GM12878 (cell line): ENCODE measurements around the gene CPB2. TPM values are rescaled to one million over a fixed set of nuclear protein-coding genes. Genes with fewer than 3 reads are reported as not detected.

Experiments
- ATAC-seq: fragments of 200-7000 bp; cut with Tn5 transposase; 3 replicates; pipeline ENCODE4 v1.9.1; 2020; ENCODE audit warnings: mild to moderate bottlenecking, moderate library complexity
- BruUV-seq: library from RNA; stranded (reverse); fragments of 400-500 nt; replicated peaks from 2 replicates; lab custom pipeline; 2021; lab: Mats Ljungman, UMichigan
- CTCF ChIA-PET: fragments of 300-600 bp; sonication (Branson Sonifier 250); formaldehyde crosslinking; extraction: SDS; loops from one replicate; lab custom pipeline; 2021; ENCODE audit warnings: inconsistent platforms; lab: Yijun Ruan, JAX
- POLR2A ChIA-PET: fragments of 350-600 bp; formaldehyde crosslinking; extraction: SDS; loops from one replicate; lab custom pipeline; 2021; ENCODE audit warnings: inconsistent platforms; lab: Charles Lee
- RAD21 ChIA-PET: fragments of 300-600 bp; sonication (Branson Sonifier 250); formaldehyde crosslinking; loops from one replicate; lab custom pipeline; 2023; ENCODE audit warnings: antibody characterized with exemption; ENCODE audit not compliant: unreplicated experiment; lab: Charles Lee
- SMC1A ChIA-PET: fragments of 300-600 bp; sonication (Branson Sonifier 250); formaldehyde crosslinking; loops from one replicate; lab custom pipeline; 2023; ENCODE audit not compliant: unreplicated experiment, uncharacterized antibody; lab: Charles Lee
- DNase-seq: peaks from one replicate; pipeline ENCODE4 v3.0.0-alpha.2; 2011; ENCODE audit warnings: low read depth, low spot score
- FAIRE-seq: peaks from 3 replicates; lab custom pipeline; 2011; peaks lifted over from hg19 to GRCh38; lab: Jason Lieb, UNC
- H2AFZ ChIP-seq: 2 replicates; pipeline ENCODE4 v1.6.0; 2011; ENCODE audit warnings: low read depth, low read length, control low read depth; ENCODE audit not compliant: control insufficient read depth
- H3K27ac ChIP-seq: 2 replicates; pipeline ENCODE4 v1.5.1; 2011; ENCODE audit warnings: control low read depth; ENCODE audit not compliant: control insufficient read depth, insufficient read depth
- H3K27me3 ChIP-seq, 2 experiments: replicated peaks in 1 of 2; 2 replicates each; pipeline versions ENCODE4 v1.6.0 to v1.6.1; 2011; ENCODE audit warnings: low read length in 1 of 2; ENCODE audit not compliant: control insufficient read depth in 2 of 2, insufficient read depth in 2 of 2
- H3K36me3 ChIP-seq, 2 experiments: 2 replicates each; pipeline ENCODE4 v1.5.1; 2011; ENCODE audit warnings: low read length in 1 of 2; ENCODE audit not compliant: control insufficient read depth in 2 of 2, insufficient read depth in 2 of 2
- H3K4me1 ChIP-seq: 2 replicates; pipeline ENCODE4 v1.6.1; 2011; ENCODE audit warnings: mild to moderate bottlenecking, low read length, moderate library complexity, mixed read lengths; ENCODE audit not compliant: control insufficient read depth, insufficient read depth
- H3K4me2 ChIP-seq: 2 replicates; pipeline ENCODE4 v1.6.0; 2011; ENCODE audit warnings: control low read depth; ENCODE audit not compliant: control insufficient read depth, insufficient read depth
- H3K4me3 ChIP-seq: fragments of 200-600 bp; sonication (generic); 2 replicates; pipeline ENCODE4 v1.5.1; 2016
- H3K79me2 ChIP-seq: 2 replicates; pipeline ENCODE4 v1.6.0; 2011; ENCODE audit warnings: low read length; ENCODE audit not compliant: control insufficient read depth, insufficient read depth
- H3K9ac ChIP-seq: 2 replicates; pipeline ENCODE4 v1.8.0; 2011; ENCODE audit warnings: low read length, control low read depth, mixed read lengths; ENCODE audit not compliant: control insufficient read depth, insufficient read depth
- H3K9me3 ChIP-seq: replicated peaks from 3 replicates; pipeline ENCODE4 v1.5.1; 2011; ENCODE audit warnings: mild to moderate bottlenecking, low read length; ENCODE audit not compliant: control insufficient read depth, insufficient read depth
- H4K20me1 ChIP-seq: 2 replicates; pipeline ENCODE4 v1.6.0; 2011; ENCODE audit not compliant: control insufficient read depth, insufficient read depth
- CHD4 ChIP-seq: fragments of 200-600 bp; sonication (generic); IDR thresholded peaks from 2 replicates; pipeline ENCODE4 v1.6.1; 2016; ENCODE audit warnings: mild to moderate bottlenecking
- CREM ChIP-seq: IDR thresholded peaks from 2 replicates; pipeline ENCODE4 v1.6.1; 2014; ENCODE audit warnings: antibody characterized with exemption, low read depth
- FOXK2 ChIP-seq: fragments of 450-650 bp; IDR thresholded peaks from 2 replicates; pipeline ENCODE4 v1.6.1; 2017; ENCODE audit warnings: mild to moderate bottlenecking, moderate library complexity
- JUND ChIP-seq: IDR thresholded peaks from 2 replicates; pipeline ENCODE4 v1.6.1; 2012; ENCODE audit warnings: low read depth, mild to moderate bottlenecking, low read length, improper control_type of control experiment, moderate library complexity
- MEF2A ChIP-seq: IDR thresholded peaks from 2 replicates; pipeline ENCODE4 v1.6.1; 2011; ENCODE audit warnings: low read depth, mild to moderate bottlenecking, low read length, moderate library complexity; ENCODE audit not compliant: insufficient read depth
- YY1 ChIP-seq: IDR thresholded peaks from 2 replicates; pipeline ENCODE4 v1.6.1; 2011; ENCODE audit warnings: low read depth, mild to moderate bottlenecking, low read length
- ZZZ3 ChIP-seq: IDR thresholded peaks from 2 replicates; pipeline ENCODE4 v1.6.1; 2011; ENCODE audit warnings: low read depth; ENCODE audit not compliant: control insufficient read depth, insufficient read length
- WGBS: methylation state at CpG from one replicate; pipeline ENCODE4 v1.1.6; 2016; ENCODE audit warnings: low lambda C conversion rate; ENCODE audit not compliant: insufficient replicate concordance, insufficient coverage; ENCODE audit errors: missing lambda C conversion rate; 5-methylcytosine and 5-hydroxymethylcytosine counted together
- in situ Hi-C: fragments of 300-500 bp; cut with MboI; formaldehyde crosslinking; loops from 9 replicates; pipeline ENCODE4 v1.14.3; 2018; ENCODE audit warnings: mixed read lengths
- intact Hi-C: fragments of 100-400 bp; cut with micrococcal nuclease; formaldehyde crosslinking; loops from one replicate; pipeline ENCODE4 v1.14.2; 2022; ENCODE audit not compliant: unreplicated experiment
- polyA plus RNA-seq, 11 experiments: library from polyadenylated mRNA; depleted of rRNA in 4 of 11; unstranded in 6 of 11; stranded (reverse) in 5 of 11; fragments of >200 nt; fragmentation: Nextera tagmentation in 4 of 11; fragmentation: Illumina TruSeq in 1 of 11; extraction: Ambion mirVana in 4 of 11; extraction: Trizol in 1 of 11; gene quantifications; 1 replicate in 1 of 11; 2 replicates in 10 of 11; pipeline versions ENCODE4 v1.2.1 to v1.2.3, GENCODE V29; 2011 to 2016; ENCODE audit warnings: inconsistent platforms in 2 of 11, missing spikeins in 2 of 11, low read depth in 1 of 11
- total RNA-seq, 4 experiments: library from RNA; depleted of rRNA in 3 of 4; stranded (reverse); fragments of >200 nt in 3 of 4; fragmentation: Illumina TruSeq in 1 of 4; extraction: Trizol in 1 of 4; gene quantifications; 2 replicates each; pipeline versions ENCODE4 v1.2.1 to v1.2.3, GENCODE V29; 2013 to 2021
- TF ChIP-seq, protein P1 (sequence below), 3 experiments: IDR thresholded peaks in 2 of 3; conservative IDR thresholded peaks in 1 of 3; 2 replicates each; pipeline ENCODE4 v1.5.1; 2011; ENCODE audit warnings: low read depth in 3 of 3, low read length in 3 of 3, mild to moderate bottlenecking in 3 of 3, control low read depth in 2 of 3, moderate library complexity in 2 of 3, inconsistent platforms in 1 of 3, mixed read lengths in 1 of 3; ENCODE audit not compliant: control insufficient read depth in 2 of 3, insufficient read depth in 1 of 3; ENCODE audit errors: extremely low read depth in 1 of 3
- TF ChIP-seq, protein P2 (sequence below): IDR thresholded peaks from 2 replicates; pipeline ENCODE4 v1.6.1; 2012; ENCODE audit warnings: low read depth, low read length, improper control_type of control experiment
- TF ChIP-seq, protein P3 (sequence below): fragments of 150-350 bp; IDR thresholded peaks from 2 replicates; pipeline ENCODE4 v1.6.1; 2014; ENCODE audit warnings: mild to moderate bottlenecking, low read depth, low read length
- TF ChIP-seq, protein P4 (sequence below): fragments of 450-650 bp; IDR thresholded peaks from 2 replicates; pipeline ENCODE4 v1.6.1; 2017; ENCODE audit warnings: mild to moderate bottlenecking, low read depth, inconsistent platforms; ENCODE audit not compliant: poor library complexity, severe bottlenecking
- TF ChIP-seq, protein P5 (sequence below): fragments of 450-650 bp; IDR thresholded peaks from 2 replicates; pipeline ENCODE4 v1.6.1; 2017; ENCODE audit warnings: borderline replicate concordance

The CPB2 gene
- total and polyA plus RNA-seq, 10 of the 15 experiments (the other 5 are each of a cell fraction or from before 2014, with no cell fraction given) = 0.05 to 0.87 (median 0.13) TPM; not detected in 3

DNA sequence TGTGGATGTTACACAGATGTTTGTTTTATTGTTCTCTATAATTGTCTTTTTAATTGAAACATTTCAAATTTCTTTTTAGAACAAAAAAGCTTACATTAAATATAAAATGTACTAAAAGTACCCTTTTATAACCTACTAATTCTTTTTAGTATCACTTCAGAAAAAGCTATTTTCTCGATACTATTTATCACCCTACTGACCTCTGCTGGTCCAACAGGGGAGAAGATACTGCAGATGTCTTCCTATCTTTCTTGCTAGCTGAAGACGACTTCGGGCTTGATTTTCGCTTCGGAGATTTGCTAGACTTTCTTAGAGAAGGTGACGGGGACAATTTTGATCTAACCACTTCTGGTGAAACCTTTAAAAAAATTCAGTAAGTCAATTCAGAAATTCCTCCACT, 94.7 kb downstream of the CPB2 start (continued):
- TF ChIP-seq, protein P1, sequence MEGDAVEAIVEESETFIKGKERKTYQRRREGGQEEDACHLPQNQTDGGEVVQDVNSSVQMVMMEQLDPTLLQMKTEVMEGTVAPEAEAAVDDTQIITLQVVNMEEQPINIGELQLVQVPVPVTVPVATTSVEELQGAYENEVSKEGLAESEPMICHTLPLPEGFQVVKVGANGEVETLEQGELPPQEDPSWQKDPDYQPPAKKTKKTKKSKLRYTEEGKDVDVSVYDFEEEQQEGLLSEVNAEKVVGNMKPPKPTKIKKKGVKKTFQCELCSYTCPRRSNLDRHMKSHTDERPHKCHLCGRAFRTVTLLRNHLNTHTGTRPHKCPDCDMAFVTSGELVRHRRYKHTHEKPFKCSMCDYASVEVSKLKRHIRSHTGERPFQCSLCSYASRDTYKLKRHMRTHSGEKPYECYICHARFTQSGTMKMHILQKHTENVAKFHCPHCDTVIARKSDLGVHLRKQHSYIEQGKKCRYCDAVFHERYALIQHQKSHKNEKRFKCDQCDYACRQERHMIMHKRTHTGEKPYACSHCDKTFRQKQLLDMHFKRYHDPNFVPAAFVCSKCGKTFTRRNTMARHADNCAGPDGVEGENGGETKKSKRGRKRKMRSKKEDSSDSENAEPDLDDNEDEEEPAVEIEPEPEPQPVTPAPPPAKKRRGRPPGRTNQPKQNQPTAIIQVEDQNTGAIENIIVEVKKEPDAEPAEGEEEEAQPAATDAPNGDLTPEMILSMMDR (IDR thresholded peaks at IDR 0.05 in 2 of 3, conservative IDR thresholded peaks at IDR 0.05 in 1 of 3; ENCODE audit: control insufficient read depth in 2 of 3, extremely low read depth in 1 of 3, insufficient read depth in 1 of 3, low read depth in 3 of 3, low read length in 3 of 3) = no peak
- TF ChIP-seq JUND = no peak
- no peak for TF ChIP-seq MEF2A
- no peak for TF ChIP-seq ZZZ3
- TF ChIP-seq, protein P2, sequence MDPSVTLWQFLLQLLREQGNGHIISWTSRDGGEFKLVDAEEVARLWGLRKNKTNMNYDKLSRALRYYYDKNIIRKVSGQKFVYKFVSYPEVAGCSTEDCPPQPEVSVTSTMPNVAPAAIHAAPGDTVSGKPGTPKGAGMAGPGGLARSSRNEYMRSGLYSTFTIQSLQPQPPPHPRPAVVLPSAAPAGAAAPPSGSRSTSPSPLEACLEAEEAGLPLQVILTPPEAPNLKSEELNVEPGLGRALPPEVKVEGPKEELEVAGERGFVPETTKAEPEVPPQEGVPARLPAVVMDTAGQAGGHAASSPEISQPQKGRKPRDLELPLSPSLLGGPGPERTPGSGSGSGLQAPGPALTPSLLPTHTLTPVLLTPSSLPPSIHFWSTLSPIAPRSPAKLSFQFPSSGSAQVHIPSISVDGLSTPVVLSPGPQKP = no peak
- no peak for TF ChIP-seq CREM
- TF ChIP-seq FOXK2 = no peak
- no peak for TF ChIP-seq CHD4
- no peak for TF ChIP-seq YY1

DNA sequence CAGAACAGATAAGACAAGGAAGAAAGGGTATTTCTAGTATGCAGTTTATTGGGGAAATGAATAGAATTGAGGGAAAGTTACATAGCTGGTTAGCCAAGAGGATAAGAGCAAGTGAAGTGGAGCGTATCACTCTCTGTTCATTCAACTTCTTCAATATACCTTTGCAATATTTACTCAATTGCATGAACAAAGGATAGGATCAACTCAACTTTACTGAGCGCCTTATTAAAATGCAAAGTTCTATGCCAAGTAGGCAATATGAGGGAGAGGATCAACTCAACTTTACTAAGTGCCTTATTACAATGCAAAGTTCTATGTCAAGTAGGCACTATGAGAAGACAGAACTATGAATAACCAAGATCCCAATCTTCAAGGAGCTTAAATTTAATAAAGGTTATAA, 96.2 kb downstream of the CPB2 start:
- in situ Hi-C loops = no loop called here
- ChIA-PET SMC1A (interaction anchor here (2.0 kb wide), 1 partner anchor 201 kb away, joined by 6 read pairs; no protein-coding TSS in a partner anchor), RAD21 (no interaction called here), POLR2A (no interaction called here), CTCF (interaction anchor here (0.7 to 2.4 kb wide), 3 partner anchors 129 to 215 kb away, joined by 3 to 14 read pairs (median 3); no protein-coding TSS in a partner anchor)
- Histone ChIP-seq H3K27ac (no peak overlapping the region), H3K9me3 (no peaks in the 10 kb centered on the region), H3K79me2 (no peaks in the 10 kb centered on the region), H3K9ac (no peak overlapping the region), H3K4me1 (no peaks in the 10 kb centered on the region), H4K20me1 (no peaks in the 10 kb centered on the region), H3K4me3 (no peak overlapping the region), H3K4me2 (no peak overlapping the region), H3K36me3 (peaks cover 4 to 8% of the 10 kb centered on the region in 2 experiments), H3K27me3 (no peaks in the 10 kb centered on the region), H2AFZ (no peak overlapping the region)
- no TSS peak for BruUV-seq
- intact Hi-C loops = no loop called here
- DNase-seq (no peak), ATAC-seq (no peak), FAIRE-seq (no peak)
- 100% methylated on average over 2 of the region's 2 CpGs for WGBS
- TF ChIP-seq, protein P3, sequence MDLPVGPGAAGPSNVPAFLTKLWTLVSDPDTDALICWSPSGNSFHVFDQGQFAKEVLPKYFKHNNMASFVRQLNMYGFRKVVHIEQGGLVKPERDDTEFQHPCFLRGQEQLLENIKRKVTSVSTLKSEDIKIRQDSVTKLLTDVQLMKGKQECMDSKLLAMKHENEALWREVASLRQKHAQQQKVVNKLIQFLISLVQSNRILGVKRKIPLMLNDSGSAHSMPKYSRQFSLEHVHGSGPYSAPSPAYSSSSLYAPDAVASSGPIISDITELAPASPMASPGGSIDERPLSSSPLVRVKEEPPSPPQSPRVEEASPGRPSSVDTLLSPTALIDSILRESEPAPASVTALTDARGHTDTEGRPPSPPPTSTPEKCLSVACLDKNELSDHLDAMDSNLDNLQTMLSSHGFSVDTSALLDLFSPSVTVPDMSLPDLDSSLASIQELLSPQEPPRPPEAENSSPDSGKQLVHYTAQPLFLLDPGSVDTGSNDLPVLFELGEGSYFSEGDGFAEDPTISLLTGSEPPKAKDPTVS = no peak
- TF ChIP-seq, protein P4, sequence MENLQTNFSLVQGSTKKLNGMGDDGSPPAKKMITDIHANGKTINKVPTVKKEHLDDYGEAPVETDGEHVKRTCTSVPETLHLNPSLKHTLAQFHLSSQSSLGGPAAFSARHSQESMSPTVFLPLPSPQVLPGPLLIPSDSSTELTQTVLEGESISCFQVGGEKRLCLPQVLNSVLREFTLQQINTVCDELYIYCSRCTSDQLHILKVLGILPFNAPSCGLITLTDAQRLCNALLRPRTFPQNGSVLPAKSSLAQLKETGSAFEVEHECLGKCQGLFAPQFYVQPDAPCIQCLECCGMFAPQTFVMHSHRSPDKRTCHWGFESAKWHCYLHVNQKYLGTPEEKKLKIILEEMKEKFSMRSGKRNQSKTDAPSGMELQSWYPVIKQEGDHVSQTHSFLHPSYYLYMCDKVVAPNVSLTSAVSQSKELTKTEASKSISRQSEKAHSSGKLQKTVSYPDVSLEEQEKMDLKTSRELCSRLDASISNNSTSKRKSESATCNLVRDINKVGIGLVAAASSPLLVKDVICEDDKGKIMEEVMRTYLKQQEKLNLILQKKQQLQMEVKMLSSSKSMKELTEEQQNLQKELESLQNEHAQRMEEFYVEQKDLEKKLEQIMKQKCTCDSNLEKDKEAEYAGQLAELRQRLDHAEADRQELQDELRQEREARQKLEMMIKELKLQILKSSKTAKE = no peak
- TF ChIP-seq, protein P5, sequence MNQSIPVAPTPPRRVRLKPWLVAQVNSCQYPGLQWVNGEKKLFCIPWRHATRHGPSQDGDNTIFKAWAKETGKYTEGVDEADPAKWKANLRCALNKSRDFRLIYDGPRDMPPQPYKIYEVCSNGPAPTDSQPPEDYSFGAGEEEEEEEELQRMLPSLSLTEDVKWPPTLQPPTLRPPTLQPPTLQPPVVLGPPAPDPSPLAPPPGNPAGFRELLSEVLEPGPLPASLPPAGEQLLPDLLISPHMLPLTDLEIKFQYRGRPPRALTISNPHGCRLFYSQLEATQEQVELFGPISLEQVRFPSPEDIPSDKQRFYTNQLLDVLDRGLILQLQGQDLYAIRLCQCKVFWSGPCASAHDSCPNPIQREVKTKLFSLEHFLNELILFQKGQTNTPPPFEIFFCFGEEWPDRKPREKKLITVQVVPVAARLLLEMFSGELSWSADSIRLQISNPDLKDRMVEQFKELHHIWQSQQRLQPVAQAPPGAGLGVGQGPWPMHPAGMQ = no peak
